Caco-2 (cell line): Measurements from ENCODE around the gene TBL1Y. TPM values are rescaled to one million over a fixed set of nuclear protein-coding genes. Genes with fewer than 3 reads are reported as not detected.

Experiments
- BruUV-seq: library from RNA; stranded (reverse); fragments of 400-500 nt; replicated peaks from 2 replicates; lab custom pipeline; 2021; lab: Mats Ljungman, UMichigan
- CTCF ChIA-PET: fragments of 300-600 bp; sonication (Branson Sonifier 250); formaldehyde crosslinking; loops from one replicate; lab custom pipeline; 2022; ENCODE audit warnings: antibody characterized with exemption; lab: Charles Lee
- POLR2A ChIA-PET: fragments of 300-600 bp; sonication (Branson Sonifier 250); formaldehyde crosslinking; loops from one replicate; lab custom pipeline; 2022; ENCODE audit warnings: antibody characterized with exemption; lab: Charles Lee
- DNase-seq, 2 experiments: peaks; one replicate each; pipeline versions ENCODE4 v3.0.0 to v3.0.0-alpha.2; 2020 to 2022
- H3K27me3 ChIP-seq: replicated peaks from 2 replicates; pipeline ENCODE4 v1.6.0; 2011; ENCODE audit warnings: low read length; ENCODE audit not compliant: control insufficient read depth, insufficient read depth
- H3K36me3 ChIP-seq: 2 replicates; pipeline ENCODE4 v1.5.1; 2011; ENCODE audit warnings: low read length; ENCODE audit not compliant: control insufficient read depth, insufficient read depth
- H3K4me1 ChIP-seq: fragments of 250-450 bp; sonication (Bioruptor Pico); 2 replicates; pipeline ENCODE4 v1.5.1; 2020; ENCODE audit warnings: mild to moderate bottlenecking
- H3K4me3 ChIP-seq: 2 replicates; pipeline ENCODE4 v1.5.1; 2011; ENCODE audit warnings: low read depth, mild to moderate bottlenecking, control low read depth, low read length
- H3K9me3 ChIP-seq: fragments of 250-450 bp; sonication (Bioruptor Pico); 2 replicates; pipeline ENCODE4 v1.5.1; 2020; ENCODE audit warnings: mild to moderate bottlenecking, moderate library complexity
- H3K27ac Mint-ChIP-seq: one replicate; pipeline ENCODE4 v1.8.0; 2022; ENCODE audit warnings: mixed read lengths; ENCODE audit not compliant: unreplicated experiment
- H3K27me3 Mint-ChIP-seq: one replicate; pipeline ENCODE4 v1.8.0; 2022; ENCODE audit warnings: mixed read lengths; ENCODE audit not compliant: insufficient read depth, unreplicated experiment
- H3K36me3 Mint-ChIP-seq: one replicate; pipeline ENCODE4 v1.8.0; 2022; ENCODE audit warnings: mild to moderate bottlenecking, mixed read lengths; ENCODE audit not compliant: insufficient read depth, unreplicated experiment
- H3K4me1 Mint-ChIP-seq: one replicate; pipeline ENCODE4 v1.8.0; 2022; ENCODE audit warnings: low read depth, mixed read lengths; ENCODE audit not compliant: unreplicated experiment
- H3K4me3 Mint-ChIP-seq: one replicate; pipeline ENCODE4 v1.8.0; 2022; ENCODE audit warnings: mild to moderate bottlenecking, moderate library complexity, mixed read lengths; ENCODE audit not compliant: unreplicated experiment
- H3K9me3 Mint-ChIP-seq: one replicate; pipeline ENCODE4 v1.8.0; 2022; ENCODE audit warnings: mixed read lengths; ENCODE audit not compliant: unreplicated experiment
- intact Hi-C: fragments of 100-400 bp; cut with micrococcal nuclease; formaldehyde crosslinking; loops from one replicate; pipeline ENCODE4 v1.10.0; 2022; ENCODE audit not compliant: unreplicated experiment
- total RNA-seq: library from RNA; stranded (reverse); gene quantifications from 2 replicates; pipeline ENCODE4 v1.2.3, GENCODE V29; 2022
- TF ChIP-seq, protein P1 (sequence below), 2 experiments: fragments of 200-600 bp in 1 of 2; IDR thresholded peaks; 1 replicate in 1 of 2; 2 replicates in 1 of 2; pipeline versions ENCODE4 v1.5.1 to v1.8.0; 2011 to 2022; ENCODE audit warnings: antibody characterized with exemption in 1 of 2, control low read depth in 1 of 2, inconsistent platforms in 1 of 2, low read depth in 1 of 2, low read length in 1 of 2, mild to moderate bottlenecking in 1 of 2, moderate library complexity in 1 of 2; ENCODE audit not compliant: insufficient read depth in 1 of 2, severe bottlenecking in 1 of 2, unreplicated experiment in 1 of 2

The TBL1Y gene
- total RNA-seq, 1 experiment from 2014 or later, result not detected

- CTCF ChIA-PET, result no interaction called here
- Mint-ChIP-seq H3K9me3 (no peaks in the 10 kb centered on the region), H3K4me3 (no peak overlapping the region), H3K27ac (no peak overlapping the region), H3K4me1 (no peaks in the 10 kb centered on the region), H3K36me3 (no peaks in the 10 kb centered on the region), H3K27me3 (no peaks in the 10 kb centered on the region)
- Histone ChIP-seq H3K4me3 (no peak overlapping the region), H3K9me3 (no peaks in the 10 kb centered on the region), H3K4me1 (no peaks in the 10 kb centered on the region), H3K27me3 (no peaks in the 10 kb centered on the region), H3K36me3 (no peaks in the 10 kb centered on the region)
- BruUV-seq, result no TSS peak
- DNase-seq, result no peak
- POLR2A ChIA-PET, result no interaction called here
- intact Hi-C loops, result no loop called here
- TF ChIP-seq, protein P1, sequence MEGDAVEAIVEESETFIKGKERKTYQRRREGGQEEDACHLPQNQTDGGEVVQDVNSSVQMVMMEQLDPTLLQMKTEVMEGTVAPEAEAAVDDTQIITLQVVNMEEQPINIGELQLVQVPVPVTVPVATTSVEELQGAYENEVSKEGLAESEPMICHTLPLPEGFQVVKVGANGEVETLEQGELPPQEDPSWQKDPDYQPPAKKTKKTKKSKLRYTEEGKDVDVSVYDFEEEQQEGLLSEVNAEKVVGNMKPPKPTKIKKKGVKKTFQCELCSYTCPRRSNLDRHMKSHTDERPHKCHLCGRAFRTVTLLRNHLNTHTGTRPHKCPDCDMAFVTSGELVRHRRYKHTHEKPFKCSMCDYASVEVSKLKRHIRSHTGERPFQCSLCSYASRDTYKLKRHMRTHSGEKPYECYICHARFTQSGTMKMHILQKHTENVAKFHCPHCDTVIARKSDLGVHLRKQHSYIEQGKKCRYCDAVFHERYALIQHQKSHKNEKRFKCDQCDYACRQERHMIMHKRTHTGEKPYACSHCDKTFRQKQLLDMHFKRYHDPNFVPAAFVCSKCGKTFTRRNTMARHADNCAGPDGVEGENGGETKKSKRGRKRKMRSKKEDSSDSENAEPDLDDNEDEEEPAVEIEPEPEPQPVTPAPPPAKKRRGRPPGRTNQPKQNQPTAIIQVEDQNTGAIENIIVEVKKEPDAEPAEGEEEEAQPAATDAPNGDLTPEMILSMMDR (IDR thresholded peaks at IDR 0.05; ENCODE audit: insufficient read depth in 1 of 2, low read depth in 1 of 2, low read length in 1 of 2, severe bottlenecking in 1 of 2, unreplicated experiment in 1 of 2), result no peak
These were observed 25.0 kb downstream of the TBL1Y start for GRCh38 chrY:6935497-6935896.

- BruUV-seq, result no TSS peak
- no peak overlapping the region for H3K4me3 Mint-ChIP-seq
- POLR2A ChIA-PET, result no interaction called here
- DNase-seq, result no peak
- TF ChIP-seq, protein P1 (IDR thresholded peaks at IDR 0.05; ENCODE audit: insufficient read depth in 1 of 2, low read depth in 1 of 2, low read length in 1 of 2, severe bottlenecking in 1 of 2, unreplicated experiment in 1 of 2), result no peak
- no peaks in the 10 kb centered on the region for H3K27me3 ChIP-seq
- H3K27me3 Mint-ChIP-seq, result no peaks in the 10 kb centered on the region
- CTCF ChIA-PET, result no interaction called here
- no peaks in the 10 kb centered on the region for H3K9me3 Mint-ChIP-seq
- H3K4me1 ChIP-seq, result no peaks in the 10 kb centered on the region
- H3K36me3 ChIP-seq, result no peaks in the 10 kb centered on the region
- H3K27ac Mint-ChIP-seq, result no peak overlapping the region
- H3K4me1 Mint-ChIP-seq, result no peaks in the 10 kb centered on the region
- intact Hi-C loops, result no loop called here
- H3K36me3 Mint-ChIP-seq, result no peaks in the 10 kb centered on the region
- no peaks in the 10 kb centered on the region for H3K9me3 ChIP-seq
- H3K4me3 ChIP-seq, result no peak overlapping the region
These were observed 37.2 kb downstream of the TBL1Y start for GRCh38 chrY:6947695-6948094.

- Mint-ChIP-seq H3K9me3 (no peaks in the 10 kb centered on the region), H3K36me3 (no peaks in the 10 kb centered on the region), H3K4me1 (no peaks in the 10 kb centered on the region), H3K27me3 (no peaks in the 10 kb centered on the region), H3K4me3 (no peak overlapping the region), H3K27ac (no peak overlapping the region)
- ChIA-PET CTCF (no interaction called here), POLR2A (no interaction called here)
- TF ChIP-seq, protein P1 (IDR thresholded peaks at IDR 0.05; ENCODE audit: insufficient read depth in 1 of 2, low read depth in 1 of 2, low read length in 1 of 2, severe bottlenecking in 1 of 2, unreplicated experiment in 1 of 2), result no peak
- H3K4me1 ChIP-seq, result no peaks in the 10 kb centered on the region
- intact Hi-C loops, result no loop called here
- H3K9me3 ChIP-seq, result no peaks in the 10 kb centered on the region
- H3K4me3 ChIP-seq, result no peak overlapping the region
- no peaks in the 10 kb centered on the region for H3K36me3 ChIP-seq
- BruUV-seq, result no TSS peak
- no peak for DNase-seq
- no peaks in the 10 kb centered on the region for H3K27me3 ChIP-seq
These were observed 37.9 kb downstream of the TBL1Y start for GRCh38 chrY:6948378-6948777.
